Suprapubic skin (tissue), 4 donors: ENCODE measurements around the gene DUS4L. TPM values are rescaled to one million over a fixed set of nuclear protein-coding genes. Genes with fewer than 3 reads are reported as not detected.
A peak's percentile ranks its signal among the peaks of the same experiment; 100 is the strongest.
"Not testable (repeated sequence)": the region's sequence is repeated elsewhere in the genome, so short reads cannot be mapped to it uniquely, and the experiment has no call there.

ENCODE experiments used
- DNase-seq, 2 donors: peaks; one replicate each; pipeline ENCODE4 v3.0.0-alpha.2; 2019; ENCODE audit warnings: low spot score in 2 of 2
- H3K27ac ChIP-seq: fragments of 200-600 bp; sonication (generic); one replicate; pipeline ENCODE4 v1.5.1; 2019
- H3K27me3 ChIP-seq: fragments of 200-600 bp; sonication (generic); one replicate; pipeline ENCODE4 v1.5.1; 2019
- H3K36me3 ChIP-seq: fragments of 200-600 bp; sonication (generic); one replicate; pipeline ENCODE4 v1.5.1; 2019
- H3K4me1 ChIP-seq: fragments of 200-600 bp; sonication (generic); one replicate; pipeline ENCODE4 v1.5.1; 2019
- H3K4me3 ChIP-seq: fragments of 200-600 bp; sonication (generic); one replicate; pipeline ENCODE4 v1.5.1; 2019; ENCODE audit warnings: mild to moderate bottlenecking
- H3K9me3 ChIP-seq: fragments of 200-600 bp; sonication (generic); one replicate; pipeline ENCODE4 v1.5.1; 2019
- EP300 ChIP-seq: sonication (generic); formaldehyde crosslinking; IDR thresholded peaks from one replicate; pipeline ENCODE4 v1.6.1; 2017; ENCODE audit warnings: antibody characterized with exemption
- POLR2A ChIP-seq, 2 donors: fragments of 450-650 bp; IDR thresholded peaks; one replicate each; pipeline ENCODE4 v1.6.1; 2017; ENCODE audit warnings: antibody characterized with exemption in 2 of 2, mild to moderate bottlenecking in 2 of 2, moderate library complexity in 2 of 2
- POLR2AphosphoS5 ChIP-seq, 3 donors: sonication (generic); formaldehyde crosslinking; IDR thresholded peaks; one replicate each; pipeline ENCODE4 v1.6.1; 2017; ENCODE audit warnings: antibody characterized with exemption in 3 of 3
- WGBS: methylation state at CpG from one replicate; pipeline ENCODE4 v1.1.5; 2018; 5-methylcytosine and 5-hydroxymethylcytosine counted together
- total RNA-seq, 4 donors: library from RNA; depleted of rRNA; stranded (reverse); fragments of >200 nt; gene quantifications; one replicate each; pipeline ENCODE4 v1.1.0, GENCODE V29; 2016
- TF ChIP-seq, protein P1 (sequence below), 2 donors: fragments of 200-600 bp in 1 of 2; fragments of 450-650 bp in 1 of 2; sonication (generic) in 1 of 2; IDR thresholded peaks; one replicate each; pipeline ENCODE4 v1.5.1; 2016 to 2019; ENCODE audit warnings: antibody characterized with exemption in 2 of 2, mild to moderate bottlenecking in 1 of 2, moderate library complexity in 1 of 2

The DUS4L gene
- 10 to 100 TPM in 1 of 4 donors, 1 to 10 TPM in 3; 6.0 to 11.0 (median 7.8) TPM for total RNA-seq

GRCh38 chr7:107563775-107564552 lies at the start of gene DUS4L, which contains the start of gene COG5:
DUS4L (plus strand) TSS chr7:107563971; CDS start chr7:107567071, 3,100 bp downstream.
COG5 (minus strand) TSS chr7:107563920; CDS start chr7:107563896, 24 bp downstream.
- DNase-seq = peak; percentile 86 to 88

GRCh38 chr7:107526672-107527071 lies 37.1 kb upstream of the DUS4L start:
- 98% methylated on average over 2 of the region's 2 CpGs for WGBS
- Histone ChIP-seq H3K27ac (no peak overlapping the region), H3K4me1 (no peaks in the 10 kb centered on the region), H3K4me3 (no peak overlapping the region), H3K9me3 (no peaks in the 10 kb centered on the region), H3K36me3 (peaks cover 10% of the 10 kb centered on the region), H3K27me3 (no peaks in the 10 kb centered on the region)
- TF ChIP-seq POLR2AphosphoS5 (IDR thresholded peaks at IDR 0.05) = no peak
- no peak for TF ChIP-seq EP300
- no peak for DNase-seq

More at GRCh38 chr7:107563775-107564552, at the start of gene DUS4L, which contains the start of gene COG5:
- 3% methylated on average over 13 of the region's 55 CpGs for WGBS
- peaks cover 50% of the 10 kb centered on the region for H3K4me1 ChIP-seq
- no peaks in the 10 kb centered on the region for H3K27me3 ChIP-seq
- H3K9me3 ChIP-seq = no peaks in the 10 kb centered on the region
- H3K4me3 ChIP-seq = peak within 1 kb of the TSS; percentile 100
- H3K36me3 ChIP-seq = peaks cover 3% of the 10 kb centered on the region
- H3K27ac ChIP-seq = peak within 1 kb of the TSS; percentile 99
- TF ChIP-seq, protein P1, sequence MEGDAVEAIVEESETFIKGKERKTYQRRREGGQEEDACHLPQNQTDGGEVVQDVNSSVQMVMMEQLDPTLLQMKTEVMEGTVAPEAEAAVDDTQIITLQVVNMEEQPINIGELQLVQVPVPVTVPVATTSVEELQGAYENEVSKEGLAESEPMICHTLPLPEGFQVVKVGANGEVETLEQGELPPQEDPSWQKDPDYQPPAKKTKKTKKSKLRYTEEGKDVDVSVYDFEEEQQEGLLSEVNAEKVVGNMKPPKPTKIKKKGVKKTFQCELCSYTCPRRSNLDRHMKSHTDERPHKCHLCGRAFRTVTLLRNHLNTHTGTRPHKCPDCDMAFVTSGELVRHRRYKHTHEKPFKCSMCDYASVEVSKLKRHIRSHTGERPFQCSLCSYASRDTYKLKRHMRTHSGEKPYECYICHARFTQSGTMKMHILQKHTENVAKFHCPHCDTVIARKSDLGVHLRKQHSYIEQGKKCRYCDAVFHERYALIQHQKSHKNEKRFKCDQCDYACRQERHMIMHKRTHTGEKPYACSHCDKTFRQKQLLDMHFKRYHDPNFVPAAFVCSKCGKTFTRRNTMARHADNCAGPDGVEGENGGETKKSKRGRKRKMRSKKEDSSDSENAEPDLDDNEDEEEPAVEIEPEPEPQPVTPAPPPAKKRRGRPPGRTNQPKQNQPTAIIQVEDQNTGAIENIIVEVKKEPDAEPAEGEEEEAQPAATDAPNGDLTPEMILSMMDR (IDR thresholded peaks at IDR 0.05) = no peak
- no peak for TF ChIP-seq EP300
- TF ChIP-seq POLR2AphosphoS5 (IDR thresholded peaks at IDR 0.05) = peak in 2 of 3 donors; percentile 64 to 72
- peak in 1 of 2 donors; percentile 58 for TF ChIP-seq POLR2A (IDR thresholded peaks at IDR 0.05)

DNA sequence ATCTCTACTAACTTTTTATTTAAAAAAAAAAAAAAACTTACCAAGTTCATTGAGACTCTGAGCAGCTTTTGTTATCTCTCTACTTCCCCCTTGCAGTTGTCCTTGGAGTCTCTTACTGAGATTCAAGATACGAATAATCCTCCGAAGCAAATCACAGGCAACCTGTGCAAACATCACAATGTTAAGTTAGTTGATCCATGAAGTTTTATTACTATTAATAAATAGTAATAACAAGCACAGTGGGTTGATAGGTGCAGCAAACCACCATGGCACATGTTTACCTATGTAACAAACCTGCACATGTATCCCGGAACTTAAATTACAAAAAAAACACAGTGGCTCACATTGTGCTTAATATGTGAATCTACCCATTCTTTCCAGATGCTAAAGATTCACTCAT lies 36.6 kb upstream of the DUS4L start:
- Histone ChIP-seq H3K4me1 (no peaks in the 10 kb centered on the region), H3K9me3 (no peaks in the 10 kb centered on the region), H3K36me3 (peaks cover 10% of the 10 kb centered on the region), H3K27ac (no peak overlapping the region), H3K4me3 (no peak overlapping the region), H3K27me3 (no peaks in the 10 kb centered on the region)
- TF ChIP-seq POLR2A (IDR thresholded peaks at IDR 0.05) (no peak), EP300 (no peak), POLR2AphosphoS5 (IDR thresholded peaks at IDR 0.05) (no peak)
- TF ChIP-seq, protein P1 (IDR thresholded peaks at IDR 0.05) = no peak
- 95% methylated on average over 3 of the region's 3 CpGs for WGBS
- DNase-seq = no peak

DNA sequence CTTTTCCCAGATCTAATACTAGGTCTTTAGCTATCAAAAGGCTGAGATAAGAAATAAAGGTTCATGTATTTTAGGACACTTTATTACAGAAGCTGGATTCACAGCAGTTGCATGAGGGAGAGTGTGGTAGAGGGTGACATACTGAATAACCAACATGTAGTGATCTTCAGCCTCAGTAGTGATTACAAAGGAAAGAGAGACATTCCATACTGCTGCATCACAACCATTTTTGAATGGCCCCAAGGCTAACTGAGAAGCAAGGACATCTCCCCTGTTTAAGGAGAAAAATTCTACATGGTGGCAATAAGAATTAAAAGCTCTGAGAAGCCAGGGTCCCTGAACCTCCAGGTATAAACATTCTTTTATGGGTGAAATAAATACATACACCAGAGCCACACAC lies 35.3 kb upstream of the DUS4L start:
- TF ChIP-seq POLR2AphosphoS5 (IDR thresholded peaks at IDR 0.05) = no peak
- TF ChIP-seq POLR2A (IDR thresholded peaks at IDR 0.05) = no peak
- TF ChIP-seq, protein P1 (IDR thresholded peaks at IDR 0.05) = no peak
- no peak for TF ChIP-seq EP300
- Histone ChIP-seq H3K4me3 (no peak overlapping the region), H3K27ac (no peak overlapping the region), H3K4me1 (no peaks in the 10 kb centered on the region), H3K36me3 (peaks cover 7% of the 10 kb centered on the region), H3K9me3 (no peaks in the 10 kb centered on the region), H3K27me3 (no peaks in the 10 kb centered on the region)
- DNase-seq = no peak

DNA sequence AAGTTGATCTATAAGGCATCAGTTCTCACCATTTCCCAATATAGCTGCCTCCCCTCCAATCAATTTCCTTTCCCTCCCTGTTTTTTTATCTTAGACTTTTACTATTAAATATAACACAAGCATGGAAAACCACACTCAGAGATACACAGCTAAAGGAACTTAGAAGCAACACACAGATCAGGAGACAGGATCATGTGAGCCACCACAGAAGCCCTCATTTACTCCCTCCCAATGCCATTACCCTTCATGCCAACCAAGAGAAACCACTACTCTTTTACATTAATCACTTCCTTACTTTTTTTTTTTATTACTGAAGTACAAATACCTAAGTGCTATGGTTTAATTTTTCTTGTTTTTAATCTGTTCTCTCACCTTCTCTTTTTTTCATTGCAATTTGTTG lies 33.0 kb upstream of the DUS4L start:
- Histone ChIP-seq H3K27me3 (no peaks in the 10 kb centered on the region), H3K27ac (no peak overlapping the region), H3K36me3 (peaks cover 4% of the 10 kb centered on the region), H3K9me3 (no peaks in the 10 kb centered on the region), H3K4me3 (no peak overlapping the region), H3K4me1 (no peaks in the 10 kb centered on the region)
- TF ChIP-seq EP300 = no peak
- no peak for DNase-seq

DNA sequence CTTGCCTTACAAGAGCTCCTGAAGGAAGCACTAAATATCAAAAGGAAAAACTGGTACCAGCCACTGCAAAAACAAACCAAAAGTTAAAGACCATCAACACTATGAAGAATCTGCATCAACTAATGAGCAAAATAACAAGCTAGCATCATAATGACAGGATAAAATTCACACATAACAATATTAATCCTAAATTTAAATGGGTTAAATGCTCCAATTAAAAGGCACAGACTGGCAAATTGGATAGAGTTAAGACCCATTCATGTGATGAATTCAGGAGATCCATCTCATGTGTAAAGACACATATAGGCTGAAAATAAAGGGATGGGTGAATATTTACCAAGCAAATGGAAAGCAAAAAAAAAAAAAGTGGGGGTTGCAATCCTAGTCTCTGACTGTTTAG lies 29.6 kb upstream of the DUS4L start:
- DNase-seq = no peak
- peaks cover 6% of the 10 kb centered on the region for H3K4me1 ChIP-seq
- no peak overlapping the region for H3K27ac ChIP-seq
- H3K36me3 ChIP-seq = peaks cover 6% of the 10 kb centered on the region
- no peak for TF ChIP-seq POLR2AphosphoS5 (IDR thresholded peaks at IDR 0.05)
- TF ChIP-seq, protein P1 (IDR thresholded peaks at IDR 0.05) = no peak
- no peak for TF ChIP-seq POLR2A (IDR thresholded peaks at IDR 0.05)
- TF ChIP-seq EP300 = no peak
- no peaks in the 10 kb centered on the region for H3K9me3 ChIP-seq
- no peak overlapping the region for H3K4me3 ChIP-seq
- H3K27me3 ChIP-seq = no peaks in the 10 kb centered on the region

- WGBS = 92% methylated on average over 4 of the region's 4 CpGs
- H3K27ac ChIP-seq, H3K4me3 ChIP-seq, H3K27me3 ChIP-seq, H3K36me3 ChIP-seq, H3K4me1 ChIP-seq, DNase-seq, H3K9me3 ChIP-seq: not testable (repeated sequence)
These were observed 26.5 kb upstream of the DUS4L start for GRCh38 chr7:107537228-107537627.
